ENCODE results near the gene PRKAR2A.
"Not testable (repeated sequence)": the region's sequence is repeated elsewhere in the genome, so short reads cannot be mapped to it uniquely, and the experiment has no call there.

GRCh38 chr3:48733752-48734518 is 113.7 kb downstream of the PRKAR2A start:
- TF ChIP-seq CTCF (IDR thresholded peaks at IDR 0.05; ENCODE audit: low read depth, low read length); MYC (IDR thresholded peaks at IDR 0.05; ENCODE audit: low read depth, low read length); POLR2A (IDR thresholded peaks at IDR 0.05; ENCODE audit: extremely low read depth, insufficient read length): not testable (repeated sequence)
